SK-N-MC (cell line): ENCODE data around the gene FBXL13.

Source experiments
- EZH2 ChIP-seq: fragments of 200-600 bp; sonication (generic); IDR thresholded peaks from one replicate; pipeline ENCODE4 v1.6.1; 2017; ENCODE audit warnings: antibody characterized with exemption
- FOXP2 ChIP-seq: optimal IDR thresholded peaks from 2 replicates; pipeline ENCODE3; 2011; ENCODE audit warnings: mild to moderate bottlenecking, moderate library complexity; ENCODE audit not compliant: insufficient read depth; ENCODE audit errors: extremely low read length, control extremely low read depth
- POLR2AphosphoS5 ChIP-seq: IDR thresholded peaks from 2 replicates; pipeline ENCODE4 v1.6.1; 2012; ENCODE audit warnings: mild to moderate bottlenecking, low read depth, low read length, borderline replicate concordance

DNA sequence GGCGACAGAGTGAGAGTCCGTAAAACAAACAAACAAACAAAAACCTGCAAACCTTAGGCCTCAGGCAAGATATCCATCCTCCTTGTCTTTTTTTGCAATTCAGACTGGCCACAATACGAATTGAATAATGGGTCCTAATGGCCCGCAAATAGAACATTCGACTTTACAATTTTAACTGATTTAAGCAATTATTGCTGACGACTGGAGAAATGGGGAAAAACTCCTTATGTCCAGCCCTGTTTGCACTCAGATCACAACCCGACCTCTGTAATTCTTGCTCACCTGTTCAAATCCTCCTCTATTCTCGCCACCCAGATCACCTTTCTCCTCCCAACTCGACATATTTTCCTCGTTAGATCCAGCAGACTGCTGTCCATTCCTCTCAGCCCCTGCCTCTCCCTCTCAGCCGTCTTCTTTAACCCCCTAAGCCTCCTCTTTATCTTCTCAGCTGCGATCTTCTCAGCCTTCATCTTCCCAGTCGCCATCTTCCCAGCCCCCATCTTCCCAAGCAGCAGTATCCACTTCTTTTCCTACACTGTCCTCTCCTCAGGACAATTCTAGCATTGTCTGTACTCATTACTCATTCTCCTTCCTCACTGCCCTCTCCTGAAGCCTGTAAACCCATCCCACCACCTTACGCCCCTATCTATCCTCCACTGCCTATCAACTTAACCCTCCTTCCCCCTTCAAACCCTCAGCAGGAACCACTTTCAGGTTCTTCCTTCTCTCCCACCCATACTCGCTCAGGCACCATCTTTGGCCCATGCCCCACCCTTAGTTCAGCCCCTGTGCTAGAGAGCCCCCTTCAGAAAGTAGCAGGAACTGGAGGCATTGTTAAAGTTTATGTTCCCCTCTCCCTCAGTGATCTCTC lies 100.0 kb downstream of the FBXL13 start:
- TF ChIP-seq POLR2AphosphoS5 (no peak), EZH2 (no peak), FOXP2 (no peak)
